ENCODE results near the gene HECTD2.
"Not testable (repeated sequence)": the region's sequence is repeated elsewhere in the genome, so short reads cannot be mapped to it uniquely, and the experiment has no call there.

The HECTD2 gene

DNA sequence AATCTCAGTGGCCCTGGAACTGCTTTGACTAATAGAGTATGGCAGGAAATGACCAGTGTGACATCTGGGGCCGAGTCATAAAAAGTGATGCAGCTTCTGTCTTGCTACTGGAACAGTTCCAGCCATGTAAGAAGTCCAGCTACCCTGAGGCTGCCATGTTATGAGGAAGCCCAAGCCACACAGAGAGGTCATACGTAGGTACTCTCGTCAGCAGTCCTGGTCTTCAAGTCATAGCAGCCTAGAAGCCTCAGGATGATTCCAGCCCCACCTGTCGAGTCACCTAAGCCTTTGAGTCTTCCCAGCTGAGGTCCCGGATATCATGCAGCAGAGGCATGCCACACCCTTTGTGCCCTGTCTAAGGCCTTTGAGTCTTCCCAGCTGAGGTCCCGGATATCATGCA lies 130.6 kb downstream of the HECTD2 start:
- no peak for DNase-seq

DNA sequence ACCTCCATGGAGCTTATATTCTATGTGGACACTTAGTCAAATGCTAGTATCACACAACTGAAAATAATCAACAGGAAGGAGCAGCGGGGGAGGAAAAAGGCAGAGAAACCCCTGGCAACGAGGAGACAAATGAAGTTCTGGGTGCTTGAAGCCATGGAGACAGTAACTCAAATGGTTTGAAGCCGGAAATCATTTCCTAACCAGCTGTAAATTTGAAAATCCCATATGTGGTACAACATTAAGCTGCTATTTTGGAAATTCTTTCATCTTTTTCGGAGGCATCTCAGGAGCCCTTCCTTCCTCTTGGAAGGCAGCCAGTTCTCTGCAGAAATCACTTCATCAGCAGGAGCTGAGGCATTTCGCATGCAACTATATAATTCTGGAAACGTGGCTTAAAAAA lies 131.3 kb downstream of the HECTD2 start:
- DNase-seq, result no peak

DNA sequence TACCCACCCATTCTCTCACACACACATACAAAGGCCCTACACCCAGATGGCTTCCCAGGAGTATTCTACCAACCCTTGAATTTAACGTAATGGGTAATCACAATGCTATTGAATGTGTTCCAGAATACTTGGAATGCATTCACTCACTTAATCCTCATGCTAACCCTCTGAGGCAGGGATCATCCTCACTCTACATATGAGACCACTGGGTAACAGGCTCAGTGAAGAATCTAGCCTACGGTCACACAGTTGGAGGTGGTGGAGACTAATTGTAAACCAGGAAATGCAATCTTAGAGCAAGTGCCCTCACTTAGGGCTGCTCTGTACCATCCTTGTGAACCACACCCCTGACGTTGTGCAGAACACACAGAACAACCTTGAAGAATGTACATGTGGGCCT lies 135.2 kb downstream of the HECTD2 start:
- DNase-seq, result no peak

DNA sequence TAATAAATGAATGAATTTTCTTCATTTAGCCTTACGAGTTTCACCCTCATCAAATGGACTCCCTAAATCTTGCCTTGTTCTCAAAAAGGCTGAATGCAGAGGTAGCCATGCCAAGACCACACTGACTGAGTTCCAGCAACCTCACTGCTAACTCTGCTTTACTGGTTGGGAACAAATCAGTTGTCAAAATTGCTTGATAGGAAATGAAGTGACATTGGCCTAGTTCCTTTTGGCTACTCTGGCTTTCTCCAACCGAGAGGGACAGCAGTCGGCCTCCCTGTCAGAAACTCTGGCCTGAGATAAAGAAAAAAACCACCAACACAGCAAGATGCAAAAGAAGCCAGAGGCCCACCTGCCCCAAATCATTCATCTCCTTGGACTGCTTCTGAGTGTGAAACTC lies 135.7 kb downstream of the HECTD2 start:
- DNase-seq, result no peak

DNA sequence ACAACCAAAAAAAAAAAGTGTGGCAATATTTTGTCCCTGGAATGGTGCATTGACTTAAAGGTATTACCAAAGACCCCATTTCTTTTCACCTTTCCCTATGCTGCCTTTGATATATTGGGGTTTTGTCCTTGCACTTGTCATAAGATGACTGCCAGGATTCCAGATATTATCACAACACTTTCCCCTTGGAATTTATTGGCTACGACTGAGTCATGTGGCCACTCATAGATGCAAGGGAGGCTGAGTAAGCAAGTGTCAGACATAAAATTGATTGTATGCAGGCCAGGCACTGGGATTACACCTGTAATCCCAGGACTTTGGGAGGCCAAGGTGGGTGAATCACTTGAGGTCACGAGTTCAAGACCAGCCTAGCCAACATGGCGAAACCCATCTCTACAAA lies 139.1 kb downstream of the HECTD2 start:
- DNase-seq, result no peak

DNA sequence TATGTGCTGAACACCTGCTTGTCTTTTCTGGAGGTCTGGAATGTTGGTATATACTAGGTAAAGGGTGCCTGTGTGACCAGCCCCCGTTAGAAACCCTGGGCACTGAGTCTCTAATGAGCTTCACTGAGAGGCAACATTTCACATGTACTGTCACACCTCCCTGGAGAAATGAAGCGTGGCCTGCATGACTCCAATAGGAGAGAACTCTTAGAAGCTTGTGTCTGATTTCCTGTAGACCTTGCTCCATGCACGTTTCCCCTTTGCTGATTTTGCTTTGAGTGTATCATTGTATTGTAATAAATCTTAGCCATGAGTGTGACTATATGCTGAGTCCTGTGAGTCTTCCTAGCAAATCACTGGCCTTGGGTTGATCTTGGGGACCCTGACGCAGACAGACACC lies 139.9 kb downstream of the HECTD2 start:
- no peak for DNase-seq

DNA sequence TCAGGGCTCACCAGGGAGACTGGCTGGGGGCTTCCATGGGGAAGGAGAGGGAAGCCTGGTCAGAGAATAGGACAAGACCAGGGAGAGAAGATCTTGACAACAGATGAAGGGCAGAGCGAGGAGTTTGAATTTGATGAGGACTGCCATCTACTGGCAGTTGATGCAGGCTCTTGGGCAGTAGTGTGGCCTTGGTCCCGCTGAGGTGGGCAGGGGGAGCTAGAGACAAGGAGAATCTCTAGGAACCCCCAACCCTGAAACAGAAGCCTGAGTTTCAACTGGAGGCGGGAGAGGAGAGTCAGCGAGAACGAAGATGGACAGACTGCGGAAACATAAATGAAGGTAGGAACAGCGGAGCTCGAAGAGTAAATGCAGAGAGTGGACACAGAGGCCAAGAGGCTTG lies 141.7 kb downstream of the HECTD2 start:
- DNase-seq, result no peak

DNA sequence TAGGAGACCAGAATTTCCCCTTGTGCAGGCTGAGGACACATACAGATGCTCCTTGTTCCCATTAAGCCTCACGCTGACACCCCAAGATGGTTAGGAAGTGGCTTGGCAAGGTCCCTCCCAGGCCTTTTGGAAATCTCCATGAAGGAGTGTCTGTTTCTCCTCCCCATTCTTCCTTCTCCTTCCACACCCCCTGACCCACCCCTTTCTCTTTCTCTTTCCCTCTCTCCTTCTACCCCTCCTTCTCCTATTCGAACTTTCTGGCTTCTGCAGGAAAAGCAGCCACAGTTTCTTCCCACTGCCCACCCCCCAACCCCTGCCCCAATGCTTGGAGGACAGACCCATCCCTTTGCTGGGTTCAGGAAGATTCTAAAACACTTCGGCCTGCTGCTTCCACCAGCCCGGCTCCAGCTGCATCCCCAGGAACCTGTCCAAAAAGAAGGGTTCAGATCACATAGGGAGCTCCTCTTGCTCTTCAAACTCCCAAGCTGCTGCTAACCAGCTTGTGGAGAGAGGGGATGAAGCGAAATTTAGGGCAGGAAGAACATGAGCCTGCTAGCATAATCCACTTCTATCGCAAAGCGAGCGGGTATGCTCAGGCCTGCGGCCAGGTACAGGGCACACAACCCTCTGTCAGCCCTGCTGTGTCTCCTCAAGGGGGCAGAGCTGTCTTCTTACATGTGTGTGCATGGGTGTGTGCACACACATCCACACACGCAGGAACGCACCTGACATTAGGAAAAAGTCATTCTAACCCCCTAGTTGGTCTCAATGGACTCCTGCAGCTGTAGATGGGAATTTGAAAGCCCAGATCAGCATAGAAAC lies 142.3 kb downstream of the HECTD2 start:
- DNase-seq, result no peak

DNA sequence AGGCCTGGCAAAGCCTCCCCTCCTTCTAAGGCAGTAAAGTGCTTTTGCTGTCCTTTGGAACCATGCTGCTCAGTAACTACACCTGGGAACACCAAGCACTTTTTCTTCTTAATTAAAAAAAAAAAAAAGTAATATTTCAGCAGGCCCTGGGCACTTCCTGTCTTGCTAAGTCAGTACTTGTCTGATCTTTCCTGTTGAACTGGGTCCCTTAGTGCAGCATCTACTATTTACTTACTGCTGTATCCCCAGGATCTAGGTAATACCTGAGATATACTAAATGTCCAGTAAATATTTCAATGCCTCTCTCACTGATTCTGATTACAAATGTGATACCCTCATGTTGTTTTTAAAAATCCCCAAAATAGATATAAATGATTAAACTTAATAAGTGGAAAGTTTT lies 145.3 kb downstream of the HECTD2 start:
- DNase-seq, result no peak

DNA sequence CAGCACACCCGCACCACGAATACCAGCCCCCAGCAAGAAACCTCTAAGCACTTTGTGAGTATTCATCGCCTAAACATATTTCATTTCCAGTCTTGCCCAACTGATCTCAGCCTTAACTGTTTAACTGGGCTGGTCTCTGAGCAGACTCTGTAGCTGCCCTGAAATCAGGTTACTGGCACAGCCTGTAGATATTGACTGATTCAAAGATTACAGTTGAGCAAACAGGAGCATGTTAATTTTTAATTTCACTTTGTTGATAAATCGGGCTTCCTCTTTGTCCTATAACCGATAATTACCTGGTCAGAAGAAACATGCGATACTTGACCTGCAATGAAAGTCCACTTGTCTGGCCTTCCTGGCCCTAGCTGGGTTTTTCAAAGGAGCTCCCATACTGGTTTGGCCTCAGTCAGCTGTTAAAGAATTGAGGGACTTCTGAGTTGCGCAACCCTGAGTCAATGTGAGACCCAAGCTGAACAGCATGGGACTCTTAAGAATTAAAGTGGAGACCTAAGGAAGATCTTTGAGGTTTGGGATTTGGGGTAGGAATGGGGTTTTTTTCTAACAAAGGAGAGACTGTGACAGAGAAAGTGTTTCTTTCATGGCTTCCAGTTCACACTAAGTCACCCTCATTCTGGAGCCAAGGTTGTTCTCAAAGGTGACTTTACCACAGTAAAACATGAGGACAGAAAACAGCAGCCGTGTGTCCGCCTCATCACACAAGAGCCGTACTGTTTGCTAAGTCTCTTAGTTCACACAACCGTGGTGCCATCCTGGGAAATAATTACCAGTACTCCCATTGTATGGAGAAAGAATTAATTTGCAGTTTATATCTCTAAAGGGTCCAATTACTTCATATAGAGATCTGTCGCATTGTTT lies 146.8 kb downstream of the HECTD2 start:
- no peak for DNase-seq

DNA sequence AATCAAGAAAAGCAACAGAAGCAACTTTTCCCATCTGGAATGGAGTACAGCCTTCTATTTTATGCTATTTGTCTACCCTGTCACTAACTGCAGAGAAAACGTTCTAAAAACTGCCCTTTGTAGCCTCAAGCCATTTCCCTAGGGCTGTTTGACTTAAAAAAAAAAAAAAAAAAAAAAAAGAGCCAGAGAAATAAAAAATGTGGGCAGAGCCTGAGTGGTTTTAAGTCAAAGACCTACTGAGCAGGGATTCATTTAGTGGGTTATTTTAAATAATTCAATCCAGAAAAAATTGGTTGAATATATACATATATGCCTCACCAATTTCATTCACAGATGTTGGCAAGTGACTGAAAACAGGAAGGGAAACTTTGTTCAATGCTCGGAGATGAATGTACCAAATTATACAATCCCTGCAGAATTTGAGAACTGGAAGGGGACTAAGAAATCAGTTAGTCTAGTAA lies 147.5 kb downstream of the HECTD2 start:
- no peak for DNase-seq

DNA sequence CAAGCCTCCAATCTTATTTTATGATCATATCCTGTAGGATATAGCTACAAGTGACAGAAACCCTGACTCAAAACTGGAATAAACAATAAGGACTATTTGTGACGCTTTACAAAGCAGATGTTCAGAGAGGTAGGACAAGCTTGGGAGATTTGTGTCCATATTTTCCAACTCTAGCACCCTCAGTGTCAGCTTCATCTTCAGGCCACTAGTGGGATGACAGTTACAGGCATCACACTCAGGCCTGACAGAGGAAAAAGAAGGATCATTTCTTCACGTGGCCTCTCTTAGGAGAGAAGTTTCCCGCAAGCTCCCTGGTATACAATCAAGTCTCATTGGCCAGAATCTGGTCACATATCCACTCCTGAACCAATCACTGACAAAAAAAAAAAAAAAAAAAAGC lies 148.3 kb downstream of the HECTD2 start:
- no peak for DNase-seq

DNA sequence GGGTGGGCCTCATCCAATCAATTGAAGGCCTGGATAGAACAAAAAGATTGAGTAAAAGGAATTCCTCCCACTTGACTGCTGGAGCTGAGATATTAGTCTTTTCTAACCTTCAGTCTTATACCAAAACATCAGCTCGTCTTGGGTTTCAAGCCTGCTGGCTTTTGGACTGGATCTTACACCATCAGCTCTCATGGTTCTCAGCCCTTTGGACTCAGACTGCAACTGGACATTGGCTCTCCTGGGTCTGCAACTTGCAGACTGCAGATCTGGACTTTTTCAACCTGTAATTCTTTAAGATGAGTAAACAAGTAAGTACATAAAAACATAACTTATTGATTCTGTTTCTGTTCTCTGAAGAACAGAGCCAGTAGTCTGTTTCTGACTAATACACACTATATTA lies 149.0 kb downstream of the HECTD2 start:
- no peak for DNase-seq

DNA sequence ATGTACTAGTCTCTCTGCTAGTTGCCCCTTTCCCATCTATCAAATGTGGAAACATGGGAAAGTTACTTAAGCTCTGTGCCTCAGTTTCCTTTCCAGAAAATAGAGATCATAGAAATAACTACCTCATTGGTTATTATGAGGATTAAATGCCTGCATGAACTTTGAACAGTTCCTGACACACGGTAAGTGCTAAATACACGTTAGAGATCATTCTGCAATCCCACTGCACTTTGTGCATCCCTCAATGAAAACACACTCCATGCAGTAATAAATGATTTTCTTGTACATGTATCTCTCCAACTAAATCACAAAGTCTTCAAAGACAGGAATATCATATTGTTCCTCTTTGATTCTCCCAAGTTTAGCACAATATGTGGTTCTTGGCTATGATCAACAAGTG lies 149.6 kb downstream of the HECTD2 start:
- DNase-seq, result no peak

DNA sequence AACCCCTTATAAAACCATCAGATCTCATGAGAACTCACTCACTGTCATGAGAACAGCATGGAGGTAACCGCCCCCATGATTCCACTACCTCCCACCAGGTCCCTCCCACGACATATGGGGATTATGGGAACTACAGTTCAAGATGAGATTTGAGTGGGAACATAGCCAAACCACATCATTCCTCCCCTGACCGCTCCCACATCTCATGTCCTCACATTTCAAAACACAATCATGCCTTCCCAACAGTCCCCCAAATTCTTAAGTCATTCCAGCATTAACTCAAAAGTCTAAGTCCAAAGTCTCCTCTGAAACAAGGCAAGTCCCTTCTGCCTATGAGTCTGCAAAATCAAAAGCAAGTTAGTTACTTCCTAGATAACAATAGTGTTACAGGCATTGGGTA lies 150.7 kb downstream of the HECTD2 start:
- not testable (repeated sequence) for DNase-seq

DNA sequence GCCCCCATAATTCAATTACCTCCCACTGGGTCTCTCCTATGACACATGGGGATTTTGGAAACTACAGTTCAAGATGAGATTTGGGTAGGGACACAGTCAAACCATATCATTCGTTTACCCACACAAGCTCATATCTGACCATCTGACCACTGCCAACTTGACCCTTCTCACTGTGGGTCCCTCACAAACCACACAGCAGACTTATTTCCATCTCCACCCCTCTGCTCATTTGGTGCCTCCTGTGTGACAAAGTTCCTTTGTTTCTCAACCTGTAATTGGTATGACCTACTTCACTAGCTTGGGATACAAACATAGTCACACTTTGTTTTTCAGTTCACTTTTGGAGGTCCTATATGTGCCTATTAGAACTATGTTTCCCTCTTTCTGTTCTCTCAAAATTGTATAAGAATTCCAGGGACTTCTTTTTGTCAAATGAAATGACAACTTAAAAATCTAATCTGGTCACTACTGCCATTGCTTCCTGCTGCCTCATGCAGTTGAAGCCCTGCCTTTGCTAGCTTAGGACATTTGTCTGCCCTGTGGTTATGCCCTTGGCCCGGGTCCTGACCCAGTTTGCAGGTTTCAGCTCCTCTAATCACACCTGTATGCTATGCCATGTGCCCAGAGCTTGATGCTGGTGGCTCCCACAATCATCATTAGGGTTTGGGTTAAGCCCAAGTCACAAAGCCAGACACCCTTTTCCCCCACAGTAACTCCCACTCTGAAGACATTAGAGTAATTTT lies 152.9 kb downstream of the HECTD2 start:
- no peak for DNase-seq

DNA sequence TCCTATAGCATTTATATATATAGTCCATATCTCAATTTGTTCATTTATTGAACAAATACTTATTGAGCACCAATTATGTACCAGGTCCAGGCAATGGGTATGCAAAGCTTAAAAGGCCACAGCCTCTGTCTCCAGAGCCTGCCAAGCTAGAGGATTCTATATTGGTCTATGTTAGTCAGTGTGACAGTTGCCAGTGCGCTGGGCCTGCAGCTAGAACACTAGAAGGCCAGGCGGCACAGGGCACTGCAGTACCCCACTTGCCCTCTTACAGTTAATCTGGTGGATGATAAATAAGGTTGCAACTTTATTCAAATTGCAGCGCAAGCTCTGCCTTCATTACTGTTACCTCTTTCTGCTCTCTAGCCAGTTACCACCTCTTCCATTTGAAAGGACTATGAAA lies 153.9 kb downstream of the HECTD2 start:
- no peak for DNase-seq

Measured in CD4-positive, alpha-beta T cell treated with Interleukin-4 for 1 hour (primary cell).